ENCODE results near the gene KLHL30.

- TF ChIP-seq CTCF (optimal IDR thresholded peaks at IDR 0.05 in 1 of 3, IDR thresholded peaks at IDR 0.05 in 1 of 3, conservative IDR thresholded peaks at IDR 0.05 in 1 of 3; ENCODE audit: extremely low read depth in 1 of 3, insufficient read depth in 2 of 3, low read length in 3 of 3) (no peak), EZH2 (IDR thresholded peaks at IDR 0.05; ENCODE audit: low read length) (no peak)
Measured at GRCh38 chr2:238103465-238104225, 34.8 kb upstream of the KLHL30 start.
